GM12872 (cell line): ENCODE results near the gene WWOX.

Experiments used
- TF ChIP-seq, protein P1 (sequence below): IDR thresholded peaks from 3 replicates; pipeline ENCODE4 v1.5.1; 2011; ENCODE audit warnings: low read depth, mild to moderate bottlenecking, low read length, moderate library complexity; ENCODE audit not compliant: insufficient read depth

WWOX gene

DNA sequence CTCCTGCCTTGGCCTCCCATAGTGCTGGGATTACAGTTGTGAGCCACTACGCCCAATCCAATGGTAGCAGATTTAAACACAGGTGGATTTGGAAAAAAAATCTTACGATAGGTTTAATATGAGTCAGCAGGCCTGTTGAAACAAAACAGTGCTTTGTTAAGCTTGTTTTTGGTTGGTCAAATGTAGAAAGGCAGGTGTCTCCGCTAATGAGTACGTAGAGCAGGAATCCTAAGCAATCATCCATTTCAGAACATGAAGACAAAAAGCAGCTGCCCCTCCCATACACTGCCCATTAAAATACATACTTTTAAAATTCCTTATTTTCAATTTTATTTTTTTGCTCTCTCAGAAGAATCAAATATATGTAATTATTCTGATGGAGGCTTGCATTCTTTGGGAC is 1.9 kb upstream of the WWOX start:
- TF ChIP-seq, protein P1, sequence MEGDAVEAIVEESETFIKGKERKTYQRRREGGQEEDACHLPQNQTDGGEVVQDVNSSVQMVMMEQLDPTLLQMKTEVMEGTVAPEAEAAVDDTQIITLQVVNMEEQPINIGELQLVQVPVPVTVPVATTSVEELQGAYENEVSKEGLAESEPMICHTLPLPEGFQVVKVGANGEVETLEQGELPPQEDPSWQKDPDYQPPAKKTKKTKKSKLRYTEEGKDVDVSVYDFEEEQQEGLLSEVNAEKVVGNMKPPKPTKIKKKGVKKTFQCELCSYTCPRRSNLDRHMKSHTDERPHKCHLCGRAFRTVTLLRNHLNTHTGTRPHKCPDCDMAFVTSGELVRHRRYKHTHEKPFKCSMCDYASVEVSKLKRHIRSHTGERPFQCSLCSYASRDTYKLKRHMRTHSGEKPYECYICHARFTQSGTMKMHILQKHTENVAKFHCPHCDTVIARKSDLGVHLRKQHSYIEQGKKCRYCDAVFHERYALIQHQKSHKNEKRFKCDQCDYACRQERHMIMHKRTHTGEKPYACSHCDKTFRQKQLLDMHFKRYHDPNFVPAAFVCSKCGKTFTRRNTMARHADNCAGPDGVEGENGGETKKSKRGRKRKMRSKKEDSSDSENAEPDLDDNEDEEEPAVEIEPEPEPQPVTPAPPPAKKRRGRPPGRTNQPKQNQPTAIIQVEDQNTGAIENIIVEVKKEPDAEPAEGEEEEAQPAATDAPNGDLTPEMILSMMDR = no peak

DNA sequence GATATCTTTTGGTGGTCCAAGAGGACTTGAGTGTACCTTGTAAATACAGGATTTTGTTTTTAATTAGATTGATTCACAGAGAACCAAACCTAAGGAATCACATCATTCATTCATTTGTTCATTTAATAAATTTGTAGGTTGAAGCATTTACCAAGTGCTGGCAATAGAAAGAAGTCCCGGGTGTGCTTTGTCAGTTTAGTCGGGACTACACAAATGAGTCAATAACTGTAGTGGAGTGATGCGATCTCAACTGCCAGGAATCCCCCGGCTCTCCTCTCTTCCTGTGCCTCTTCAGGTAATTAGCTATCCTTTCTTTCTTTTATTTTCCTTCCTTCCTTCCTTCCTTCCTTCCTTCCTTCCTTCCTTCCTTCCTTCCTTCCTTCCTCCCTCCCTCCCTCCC is 1.4 kb upstream of the WWOX start:
- TF ChIP-seq, protein P1 = no peak

DNA sequence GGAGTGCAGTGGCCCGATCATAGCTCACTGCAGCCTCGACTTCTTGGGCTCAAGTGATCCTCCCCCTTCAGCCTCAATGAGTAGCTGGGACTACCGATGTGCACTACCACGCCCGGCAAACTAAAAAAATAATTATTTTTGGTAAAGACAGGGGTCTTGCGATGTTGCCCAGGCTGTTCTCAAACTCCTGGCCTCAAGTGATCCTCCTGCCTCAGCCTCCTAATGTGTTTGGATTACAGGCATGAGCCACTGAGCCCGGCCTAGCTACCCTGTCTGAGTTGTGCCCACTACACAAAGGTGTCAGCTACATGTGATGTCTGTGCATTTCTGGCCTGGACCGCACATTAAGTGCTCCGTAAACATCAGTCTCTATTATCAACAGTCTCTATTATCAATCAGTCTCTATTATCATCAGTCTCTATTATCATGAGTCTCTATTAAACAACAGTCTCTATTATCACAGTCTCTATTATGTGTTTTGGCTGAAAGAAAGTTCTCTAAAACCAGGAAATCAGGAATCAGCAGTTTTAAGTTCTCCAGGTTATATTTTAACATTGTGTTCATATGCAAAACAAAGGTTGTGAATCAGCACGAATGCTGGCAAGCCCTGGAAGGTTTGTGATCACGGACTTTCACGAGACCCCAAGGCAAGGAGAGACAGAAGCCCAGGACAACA is 721 bp upstream of the WWOX start:
- TF ChIP-seq, protein P1 = no peak

DNA sequence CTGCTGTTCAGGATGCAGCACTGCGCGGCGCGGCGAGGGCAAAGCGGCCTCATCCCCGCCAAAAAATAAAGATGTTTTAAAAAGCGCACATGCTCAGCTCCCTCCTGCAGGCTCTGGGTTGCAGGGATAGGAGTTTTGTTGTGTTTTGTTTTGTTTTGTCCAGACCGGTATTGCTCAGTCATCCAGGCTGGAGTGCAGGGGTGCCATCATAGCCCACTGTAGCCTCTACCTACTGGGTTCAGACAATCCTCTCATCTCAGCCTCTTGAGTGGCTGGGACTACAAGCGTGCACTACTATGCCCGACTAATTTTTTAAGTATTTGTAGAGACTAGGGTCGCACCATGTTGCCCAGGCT is 636 bp downstream of the WWOX start:
- TF ChIP-seq, protein P1 = peak; percentile 87

DNA sequence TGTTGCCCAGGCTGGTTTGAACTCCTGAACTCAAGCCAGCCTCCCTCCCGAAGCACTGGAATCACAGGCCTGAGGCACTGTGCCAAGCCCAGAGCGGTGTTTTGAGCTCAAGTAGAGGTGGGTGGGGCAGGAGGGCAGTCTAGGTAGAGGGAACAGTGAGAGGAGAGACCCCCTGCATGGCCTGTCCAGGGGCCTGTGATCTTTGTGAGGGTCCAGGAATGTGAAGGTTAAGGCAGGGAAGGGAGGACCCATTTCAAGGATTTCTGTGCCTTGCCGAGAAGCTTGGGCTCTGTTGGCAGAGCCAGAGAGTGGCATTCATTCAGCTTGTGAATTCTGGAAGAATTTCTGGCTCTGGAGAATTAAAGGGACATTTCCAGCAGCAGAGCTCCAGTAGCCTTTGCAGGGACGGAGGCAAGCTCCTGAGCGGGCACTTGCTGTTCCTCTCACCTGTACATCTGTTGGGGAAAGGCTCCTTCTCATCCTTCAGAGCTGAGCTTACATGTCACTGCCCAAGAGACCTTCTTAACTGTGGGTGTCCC is 2.7 kb downstream of the WWOX start:
- TF ChIP-seq, protein P1 = no peak

DNA sequence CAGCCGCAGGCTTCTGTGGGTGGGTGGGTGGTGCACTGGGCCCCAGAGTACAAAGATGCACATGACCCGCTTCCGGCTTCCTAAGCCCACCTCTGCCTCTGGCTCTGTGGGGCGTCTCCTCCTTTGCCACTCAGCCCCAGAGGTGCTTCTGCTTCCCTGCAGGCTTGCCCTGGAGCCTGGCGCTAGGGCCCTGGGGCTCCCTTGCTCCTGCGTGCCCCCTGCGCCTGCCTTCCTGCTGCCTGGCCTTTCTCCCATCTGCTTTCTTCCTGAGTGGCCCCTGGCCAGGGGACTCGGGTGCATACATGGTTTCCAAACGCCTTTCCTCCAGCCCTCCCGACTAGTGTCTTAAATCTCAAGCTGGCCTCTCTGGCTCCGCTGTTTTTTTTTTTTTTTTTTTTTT is 3.4 kb downstream of the WWOX start:
- TF ChIP-seq, protein P1 = no peak

DNA sequence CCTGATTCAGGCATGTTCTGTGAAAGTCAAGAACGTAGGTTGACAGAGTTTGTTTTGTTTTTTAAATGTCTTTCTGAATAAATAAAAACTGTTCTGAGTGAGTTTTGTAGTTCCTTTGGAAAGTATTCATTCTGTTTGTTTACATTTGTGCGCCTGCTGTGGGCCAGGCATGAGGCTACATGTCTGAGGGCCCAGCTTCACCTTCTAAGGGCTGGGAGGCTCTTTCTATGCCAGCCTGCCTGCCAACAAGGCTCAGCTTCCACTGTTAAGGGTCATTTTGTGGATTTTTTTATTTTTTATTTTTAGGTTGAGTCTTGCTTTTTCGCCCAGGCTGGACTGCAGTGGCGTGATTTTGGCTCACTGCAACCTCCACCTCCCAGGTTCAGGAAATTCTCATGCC is 6.1 kb downstream of the WWOX start:
- TF ChIP-seq, protein P1 = no peak
